ENCODE data around the gene MC1R. TPM values are rescaled to one million over a fixed set of nuclear protein-coding genes. Genes with fewer than 3 reads are reported as not detected.

Gene MC1R
- total RNA-seq, 1 experiment from 2014 or later, result 34.3 TPM

GRCh38 chr16:89962754-89963498 is 44.3 kb downstream of the MC1R start:
- Histone ChIP-seq H3K79me2 (ENCODE audit: low read depth) (no peaks in the 10 kb centered on the region), H3F3A (ENCODE audit: insufficient read depth, low read depth) (peaks cover 4% of the 10 kb centered on the region; the same call in 1 of the 2 replicates), H3K27me3 (ENCODE audit: insufficient read depth, low read depth) (no peaks in the 10 kb centered on the region), H2AFZ (no peak overlapping the region), H3K4me1 (replicated peaks; ENCODE audit: insufficient read depth) (no peaks in the 10 kb centered on the region), H3K4me3 (no peak overlapping the region), H4K20me1 (ENCODE audit: insufficient read depth) (no peaks in the 10 kb centered on the region), H3K4me2 (no peak overlapping the region), H3K9me2 (ENCODE audit: insufficient read depth) (no peaks in the 10 kb centered on the region), H3K36me3 (ENCODE audit: low read depth) (no peaks in the 10 kb centered on the region), H3K27ac (no peak overlapping the region), H3K9me3 (ENCODE audit: insufficient read depth, low read depth) (no peaks in the 10 kb centered on the region)
- ChIA-PET CTCF (no interaction called here), POLR2A (ENCODE audit: unreplicated experiment) (interaction anchor here (0.6 kb wide), 1 partner anchor 90 kb away, joined by 3 read pairs; the partner anchor contains the start of gene TCF25)
- no TSS peak for BruUV-seq (replicated peaks)
- TF ChIP-seq, protein P1, sequence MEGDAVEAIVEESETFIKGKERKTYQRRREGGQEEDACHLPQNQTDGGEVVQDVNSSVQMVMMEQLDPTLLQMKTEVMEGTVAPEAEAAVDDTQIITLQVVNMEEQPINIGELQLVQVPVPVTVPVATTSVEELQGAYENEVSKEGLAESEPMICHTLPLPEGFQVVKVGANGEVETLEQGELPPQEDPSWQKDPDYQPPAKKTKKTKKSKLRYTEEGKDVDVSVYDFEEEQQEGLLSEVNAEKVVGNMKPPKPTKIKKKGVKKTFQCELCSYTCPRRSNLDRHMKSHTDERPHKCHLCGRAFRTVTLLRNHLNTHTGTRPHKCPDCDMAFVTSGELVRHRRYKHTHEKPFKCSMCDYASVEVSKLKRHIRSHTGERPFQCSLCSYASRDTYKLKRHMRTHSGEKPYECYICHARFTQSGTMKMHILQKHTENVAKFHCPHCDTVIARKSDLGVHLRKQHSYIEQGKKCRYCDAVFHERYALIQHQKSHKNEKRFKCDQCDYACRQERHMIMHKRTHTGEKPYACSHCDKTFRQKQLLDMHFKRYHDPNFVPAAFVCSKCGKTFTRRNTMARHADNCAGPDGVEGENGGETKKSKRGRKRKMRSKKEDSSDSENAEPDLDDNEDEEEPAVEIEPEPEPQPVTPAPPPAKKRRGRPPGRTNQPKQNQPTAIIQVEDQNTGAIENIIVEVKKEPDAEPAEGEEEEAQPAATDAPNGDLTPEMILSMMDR (conservative IDR thresholded peaks at IDR 0.05), result no peak
- no peak for TF ChIP-seq EZH2 (IDR thresholded peaks at IDR 0.05; ENCODE audit: low read depth)
- intact Hi-C loops (cut with micrococcal nuclease; ENCODE audit: unreplicated experiment), result no loop called here
- no peak for DNase-seq

DNA sequence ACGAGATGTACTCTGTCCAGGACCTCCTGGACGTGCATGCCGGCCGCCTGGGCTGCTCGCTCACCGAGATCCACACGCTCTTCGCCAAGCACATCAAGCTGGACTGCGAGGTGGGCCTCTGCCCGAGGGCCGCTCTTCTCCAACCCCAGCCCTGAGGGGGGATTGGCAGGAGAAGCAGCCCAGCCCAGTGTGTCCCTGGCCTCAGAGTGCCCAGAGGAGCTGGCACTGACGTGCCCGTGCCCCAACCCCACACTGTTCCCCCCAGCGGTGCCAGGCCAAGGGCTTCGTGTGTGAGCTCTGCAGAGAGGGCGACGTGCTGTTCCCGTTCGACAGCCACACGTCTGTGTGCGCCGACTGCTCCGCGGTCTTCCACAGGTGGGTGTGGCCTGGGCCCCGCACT is 45.5 kb downstream of the MC1R start:
- intact Hi-C loops (cut with micrococcal nuclease; ENCODE audit: unreplicated experiment), result no loop called here
- Histone ChIP-seq H4K20me1 (ENCODE audit: insufficient read depth) (no peaks in the 10 kb centered on the region), H3F3A (ENCODE audit: insufficient read depth, low read depth) (peaks cover 11% of the 10 kb centered on the region; the same call in 1 of the 2 replicates), H2AFZ (no peak overlapping the region), H3K9me2 (ENCODE audit: insufficient read depth) (no peaks in the 10 kb centered on the region), H3K79me2 (ENCODE audit: low read depth) (no peaks in the 10 kb centered on the region), H3K27me3 (ENCODE audit: insufficient read depth, low read depth) (no peaks in the 10 kb centered on the region), H3K4me3 (no peak overlapping the region), H3K4me1 (replicated peaks; ENCODE audit: insufficient read depth) (no peaks in the 10 kb centered on the region), H3K9me3 (ENCODE audit: insufficient read depth, low read depth) (no peaks in the 10 kb centered on the region), H3K27ac (no peak overlapping the region), H3K36me3 (ENCODE audit: low read depth) (no peaks in the 10 kb centered on the region), H3K4me2 (no peak overlapping the region)
- no peak for DNase-seq
- CTCF ChIA-PET, result no interaction called here
- TF ChIP-seq, protein P1 (conservative IDR thresholded peaks at IDR 0.05), result no peak
- no peak for TF ChIP-seq EZH2 (IDR thresholded peaks at IDR 0.05; ENCODE audit: low read depth)
- POLR2A ChIA-PET (ENCODE audit: unreplicated experiment), result no interaction called here
- BruUV-seq (replicated peaks), result no TSS peak

DNA sequence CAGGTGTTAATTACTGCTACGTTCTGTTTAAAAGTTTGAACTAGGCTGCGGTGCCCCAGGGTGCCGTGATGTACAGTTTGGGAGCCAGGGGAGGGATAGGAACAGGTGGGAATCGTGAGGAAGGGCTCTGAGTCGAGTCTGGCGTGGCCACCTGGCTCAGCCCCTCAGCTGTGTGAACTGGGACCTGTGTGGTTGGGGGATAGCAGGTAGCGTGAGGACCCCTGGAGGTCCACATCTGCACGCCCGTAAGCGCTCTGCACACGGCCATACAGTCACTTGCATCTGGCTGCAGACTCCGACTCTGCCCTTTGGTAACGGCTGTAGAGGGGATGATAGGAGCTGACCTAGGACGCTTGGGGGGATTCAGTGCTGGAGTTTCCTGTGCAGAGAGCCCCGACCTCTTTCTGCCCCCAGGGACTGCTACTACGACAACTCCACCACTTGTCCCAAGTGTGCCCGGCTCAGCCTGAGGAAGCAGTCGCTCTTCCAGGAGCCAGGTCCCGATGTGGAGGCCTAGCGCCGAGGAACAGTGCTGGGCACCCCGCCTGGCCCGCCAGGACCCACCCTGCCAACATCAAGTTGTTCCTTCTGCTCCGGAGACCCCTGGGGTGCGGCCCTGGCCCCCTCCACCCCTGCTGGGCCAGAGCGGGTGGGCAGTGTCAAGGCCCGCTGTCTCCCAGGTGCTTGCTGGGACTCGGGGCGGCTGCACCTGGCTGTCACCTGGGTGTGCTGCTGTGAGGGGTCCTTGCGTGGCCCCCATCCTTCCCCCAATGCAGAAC is 47.0 kb downstream of the MC1R start:
- H3K9me2 ChIP-seq (ENCODE audit: insufficient read depth), result no peaks in the 10 kb centered on the region
- H3K36me3 ChIP-seq (ENCODE audit: low read depth), result no peaks in the 10 kb centered on the region
- intact Hi-C loops (cut with micrococcal nuclease; ENCODE audit: unreplicated experiment), result no loop called here
- H4K20me1 ChIP-seq (ENCODE audit: insufficient read depth), result no peaks in the 10 kb centered on the region
- BruUV-seq (replicated peaks), result no TSS peak
- ChIA-PET POLR2A (ENCODE audit: unreplicated experiment) (interaction anchor here (0.5 kb wide), 1 partner anchor 49 kb away, joined by 3 read pairs; no protein-coding TSS in a partner anchor), CTCF (no interaction called here)
- TF ChIP-seq, protein P1 (conservative IDR thresholded peaks at IDR 0.05), result no peak
- no peak for TF ChIP-seq EZH2 (IDR thresholded peaks at IDR 0.05; ENCODE audit: low read depth)
- H3K4me1 ChIP-seq (replicated peaks; ENCODE audit: insufficient read depth), result 0 out of 2 replicates have a peak, but pooled peaks cover under 1% of the 10 kb centered on the region
- H3K27me3 ChIP-seq (ENCODE audit: insufficient read depth, low read depth), result no peaks in the 10 kb centered on the region
- peaks cover 11% of the 10 kb centered on the region; the same call in 1 of the 2 replicates for H3F3A ChIP-seq (ENCODE audit: insufficient read depth, low read depth)
- no peaks in the 10 kb centered on the region for H3K9me3 ChIP-seq (ENCODE audit: insufficient read depth, low read depth)
- no peak overlapping the region for H3K4me2 ChIP-seq
- H3K4me3 ChIP-seq, result no peak overlapping the region
- peaks cover 7% of the 10 kb centered on the region; the same call in 1 of the 2 replicates for H3K79me2 ChIP-seq (ENCODE audit: low read depth)
- no peak overlapping the region for H2AFZ ChIP-seq
- H3K27ac ChIP-seq, result no peak overlapping the region
- no peak for DNase-seq
